Central memory CD4-positive, alpha-beta T cell (primary cell): ENCODE measurements around the gene LDLRAP1.

Experiments used
- DNase-seq: peaks from one replicate; pipeline ENCODE4 v3.0.0; 2022

The LDLRAP1 gene

GRCh38 chr1:25544243-25544764 is 898 bp downstream of the LDLRAP1 start:
- no peak for DNase-seq

DNA sequence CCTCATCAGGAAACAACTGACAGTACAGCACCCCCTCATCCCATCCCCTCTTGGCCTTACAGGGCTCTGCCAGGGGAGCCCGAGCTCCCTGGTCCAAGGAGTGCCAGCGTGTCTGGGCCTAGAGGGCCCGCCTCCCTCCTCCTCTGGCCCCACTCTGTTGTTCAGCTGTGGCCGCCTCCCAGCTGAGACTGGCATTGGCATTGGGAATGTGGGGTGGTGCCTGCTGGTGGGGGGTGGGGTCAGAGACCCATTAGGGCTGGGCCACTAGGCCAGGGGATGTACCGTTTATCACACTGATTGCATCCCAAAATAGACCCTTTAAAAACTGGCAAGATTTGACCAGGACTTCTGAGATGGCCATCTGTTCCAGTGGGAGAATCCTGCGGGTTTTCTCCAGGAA is 1.4 kb downstream of the LDLRAP1 start:
- no peak for DNase-seq

GRCh38 chr1:25545767-25546166 is 2.4 kb downstream of the LDLRAP1 start:
- DNase-seq = no peak

DNA sequence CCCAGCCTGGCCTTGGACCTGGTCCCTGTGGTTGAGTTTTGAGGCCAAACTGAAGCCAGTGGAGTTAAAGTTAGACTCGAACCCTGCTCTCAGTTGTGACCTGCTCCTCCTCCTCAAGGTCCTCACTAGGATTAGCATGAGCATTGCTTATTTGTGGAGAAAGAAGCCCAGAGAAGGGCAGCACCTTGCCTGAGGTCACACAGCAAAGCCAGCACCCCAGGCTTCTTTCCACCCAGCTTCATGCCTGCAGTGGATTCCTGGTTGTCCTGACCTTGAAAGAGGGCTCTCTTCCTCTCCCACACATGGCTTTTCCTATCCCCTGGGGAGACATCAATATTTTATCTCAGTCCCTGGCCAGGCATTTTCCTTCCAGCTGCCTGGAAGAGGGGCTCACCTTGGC is 2.8 kb downstream of the LDLRAP1 start:
- no peak for DNase-seq

DNA sequence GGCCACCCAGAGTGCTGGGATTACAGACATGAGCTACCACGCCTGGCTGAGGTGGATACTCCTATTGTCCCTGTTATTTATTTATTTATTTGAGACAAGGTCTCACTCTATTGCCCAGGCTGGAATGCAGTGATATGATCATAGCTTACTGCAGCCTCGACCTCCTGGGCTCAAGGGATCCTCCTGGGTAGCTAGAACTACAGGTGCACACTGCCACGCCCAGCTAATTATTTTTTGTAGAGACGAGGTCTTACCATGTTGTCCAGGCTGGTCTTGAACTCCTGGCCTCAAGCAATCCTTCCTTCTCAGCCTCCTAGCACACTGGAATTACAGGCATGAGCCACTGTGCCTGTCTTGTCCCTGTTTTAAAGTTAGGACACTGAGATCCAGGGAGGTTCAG is 5.2 kb downstream of the LDLRAP1 start:
- DNase-seq = no peak

- DNase-seq = peak; percentile 78
Observed at GRCh38 chr1:25549273-25550154, 6.1 kb downstream of the LDLRAP1 start.

DNA sequence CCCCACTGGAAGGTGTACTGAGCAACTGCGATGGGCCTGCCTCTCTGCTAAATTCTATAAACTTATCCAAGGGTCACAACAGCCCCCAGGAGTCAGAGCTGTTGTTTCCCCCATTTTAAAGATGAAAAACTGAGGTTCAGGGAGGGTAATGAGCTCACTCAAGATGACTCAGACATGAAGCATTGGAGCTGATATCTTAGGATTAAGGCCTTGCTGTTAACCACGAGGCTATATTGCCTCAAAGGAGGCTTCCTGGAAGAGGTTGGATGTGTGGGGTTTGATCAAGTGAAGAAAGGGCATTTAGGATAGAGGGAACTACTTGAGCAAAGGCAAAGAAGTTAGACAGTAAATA is 6.7 kb downstream of the LDLRAP1 start:
- no peak for DNase-seq

- no peak for DNase-seq
Observed at GRCh38 chr1:25550683-25551310, 7.4 kb downstream of the LDLRAP1 start.

DNA sequence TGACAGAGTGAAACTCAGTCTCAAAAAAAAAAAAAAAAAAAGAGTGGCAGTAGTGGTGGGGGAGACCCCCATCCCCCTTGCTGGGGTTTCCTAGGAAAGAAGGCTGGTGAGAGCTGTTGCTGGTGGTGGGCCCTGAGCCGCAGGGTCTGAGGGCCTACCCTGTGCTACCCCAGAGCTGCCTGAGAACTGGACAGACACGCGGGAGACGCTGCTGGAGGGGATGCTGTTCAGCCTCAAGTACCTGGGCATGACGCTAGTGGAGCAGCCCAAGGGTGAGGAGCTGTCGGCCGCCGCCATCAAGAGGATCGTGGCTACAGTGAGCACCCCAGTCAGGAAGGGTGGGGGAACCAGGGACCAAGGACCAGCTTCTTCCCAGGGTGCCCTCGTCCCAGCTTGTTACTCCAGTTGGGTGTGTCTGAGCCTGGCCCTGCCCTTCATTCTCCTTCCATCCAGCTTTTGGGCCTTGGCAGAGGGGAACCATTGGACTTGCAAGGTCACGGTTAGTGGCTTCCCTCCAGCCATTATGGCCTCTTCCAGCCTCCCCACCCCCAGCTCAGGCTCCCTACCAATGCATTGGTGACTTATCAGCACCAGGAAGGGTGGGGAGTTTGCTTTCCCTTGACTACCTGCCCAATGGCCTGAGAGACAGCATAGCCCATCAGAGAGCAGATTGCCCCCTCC is 10.5 kb downstream of the LDLRAP1 start:
- DNase-seq = no peak

- DNase-seq = no peak
Observed at GRCh38 chr1:25554430-25554780, 11.0 kb downstream of the LDLRAP1 start.

- DNase-seq = no peak
Observed at GRCh38 chr1:25554886-25555752, 11.7 kb downstream of the LDLRAP1 start.

DNA sequence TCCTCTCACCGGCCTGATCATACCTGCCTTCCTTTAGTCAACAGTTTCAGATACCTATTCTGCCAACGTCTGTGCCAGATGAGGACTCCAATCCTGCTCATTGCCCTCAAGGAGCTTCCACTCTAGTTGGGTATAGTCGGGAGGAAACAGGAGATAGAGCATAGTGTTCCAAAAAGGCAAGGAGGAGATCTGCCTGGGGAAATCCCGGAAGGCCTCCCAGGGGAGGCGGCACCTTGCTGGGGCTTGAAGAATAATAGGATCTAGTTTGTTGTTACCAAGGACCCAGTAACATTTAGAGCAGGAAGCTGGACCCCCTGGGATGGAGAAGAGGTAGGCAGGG is 12.3 kb downstream of the LDLRAP1 start:
- no peak for DNase-seq

- no peak for DNase-seq
Observed at GRCh38 chr1:25556132-25556670, 12.8 kb downstream of the LDLRAP1 start.

- DNase-seq = peak; percentile 55
Observed at GRCh38 chr1:25556791-25557476, 13.5 kb downstream of the LDLRAP1 start.

DNA sequence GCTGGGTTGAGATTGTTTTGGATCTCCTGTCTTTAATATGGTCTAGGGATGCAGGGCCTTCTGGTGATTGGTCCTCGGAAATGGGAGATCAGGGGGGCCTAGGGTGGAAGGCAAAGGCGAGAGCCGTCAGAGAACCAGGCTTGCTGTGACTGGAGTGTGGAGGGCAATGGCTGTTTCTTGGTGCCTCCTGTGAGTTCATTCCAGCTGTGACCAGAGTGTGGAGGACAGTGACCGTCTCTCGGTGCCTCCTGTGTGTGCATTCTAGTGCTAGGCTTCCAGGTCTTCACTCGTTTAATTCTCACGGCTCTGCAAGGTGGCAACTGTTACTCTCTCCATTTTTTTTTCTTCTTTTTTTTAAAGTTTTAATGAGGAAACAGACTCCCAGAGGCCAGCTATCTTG is 14.1 kb downstream of the LDLRAP1 start:
- no peak for DNase-seq

DNA sequence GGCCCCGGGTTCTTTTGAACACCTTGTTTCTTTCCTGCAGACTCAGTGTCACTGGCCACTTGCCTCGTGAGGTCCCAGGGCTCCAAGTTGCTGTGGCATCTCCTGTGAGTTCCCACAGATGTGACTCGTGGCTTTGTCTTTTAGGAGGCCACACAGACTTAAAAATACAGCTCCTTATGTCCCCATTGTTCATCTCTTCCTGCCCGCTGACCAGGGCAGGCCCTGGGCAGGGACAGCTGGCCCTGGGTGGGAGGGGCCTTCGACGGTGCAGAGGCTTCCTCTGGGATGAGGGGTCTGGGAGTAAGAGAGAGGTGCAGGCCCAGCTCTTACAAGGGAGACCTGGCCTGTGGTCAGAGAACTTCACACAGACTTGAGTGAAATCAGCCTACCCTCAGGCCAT is 15.6 kb downstream of the LDLRAP1 start:
- no peak for DNase-seq

DNA sequence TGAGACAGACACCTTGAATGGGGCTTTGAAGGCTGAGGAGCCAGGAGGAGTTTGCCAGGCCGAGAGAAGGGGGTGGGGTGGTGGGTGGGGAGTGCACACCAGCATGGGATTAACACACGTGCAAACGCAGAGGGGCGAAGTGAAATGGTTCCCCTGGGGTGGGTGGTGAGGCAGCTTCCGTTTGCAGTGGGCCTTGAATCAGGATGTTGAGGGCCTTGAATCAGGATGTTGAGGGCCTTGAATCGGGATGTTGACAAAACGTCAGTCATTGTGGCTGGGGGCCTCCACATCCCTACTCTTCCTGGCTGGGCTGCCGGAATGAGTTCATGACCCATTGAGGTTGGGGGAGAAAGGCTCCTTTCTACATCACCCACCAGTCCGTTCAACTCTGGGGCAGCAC is 16.6 kb downstream of the LDLRAP1 start:
- DNase-seq = no peak

DNA sequence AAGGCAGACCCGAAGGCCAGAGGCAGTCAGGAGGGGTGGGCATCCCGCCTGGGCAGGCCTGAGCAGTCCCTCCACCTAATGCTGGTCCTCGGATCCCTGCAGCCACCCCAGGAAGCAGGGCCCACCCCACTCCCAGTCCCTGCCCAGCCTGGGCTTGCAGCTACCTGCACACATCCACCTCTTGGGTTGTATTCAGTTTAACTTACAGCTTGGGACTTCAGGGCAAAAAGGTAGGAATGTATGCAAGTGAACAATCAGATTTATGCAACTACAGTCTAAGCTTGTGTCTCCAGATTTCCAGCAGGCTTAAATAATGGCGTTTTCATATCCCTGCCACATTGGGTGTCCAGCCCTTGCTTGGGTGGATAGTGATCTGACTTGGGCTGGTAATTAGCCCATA is 17.4 kb downstream of the LDLRAP1 start:
- DNase-seq = no peak

DNA sequence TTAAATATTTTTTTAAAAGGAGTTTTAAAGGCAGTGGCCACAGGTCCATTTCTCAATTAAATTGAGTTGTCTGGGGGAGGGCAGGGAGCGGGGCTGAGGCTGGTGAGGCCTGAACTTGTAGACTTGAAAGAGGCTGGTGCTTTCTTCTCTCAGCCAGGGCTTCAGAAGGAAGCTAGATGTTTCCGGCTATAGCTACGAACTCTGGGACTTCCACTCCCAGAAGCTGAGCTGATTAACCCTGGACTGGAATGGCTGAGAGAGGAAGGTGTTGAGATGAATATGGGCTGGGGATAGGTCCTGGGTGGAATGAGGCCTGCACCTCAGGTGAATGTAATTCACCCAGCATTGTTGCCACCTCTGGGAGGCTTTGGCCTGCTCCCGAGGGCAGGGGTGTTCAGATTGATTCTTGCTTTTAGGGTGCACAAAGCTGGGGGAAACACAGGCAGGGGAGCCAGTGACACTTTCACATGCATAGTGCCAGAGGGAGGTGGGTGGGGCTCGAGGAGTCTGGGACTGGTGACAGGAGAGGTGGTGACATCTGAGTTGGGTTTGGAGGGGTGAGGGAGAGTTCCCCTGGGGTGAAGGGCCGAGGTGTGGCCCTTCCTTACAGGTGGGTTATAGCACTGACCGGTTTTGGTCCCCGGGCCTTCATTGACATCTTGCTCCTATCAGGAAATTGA is 18.2 kb downstream of the LDLRAP1 start:
- DNase-seq = peak; percentile 17

- peak; percentile 92 for DNase-seq
Observed at GRCh38 chr1:25562101-25562927, 18.9 kb downstream of the LDLRAP1 start.

DNA sequence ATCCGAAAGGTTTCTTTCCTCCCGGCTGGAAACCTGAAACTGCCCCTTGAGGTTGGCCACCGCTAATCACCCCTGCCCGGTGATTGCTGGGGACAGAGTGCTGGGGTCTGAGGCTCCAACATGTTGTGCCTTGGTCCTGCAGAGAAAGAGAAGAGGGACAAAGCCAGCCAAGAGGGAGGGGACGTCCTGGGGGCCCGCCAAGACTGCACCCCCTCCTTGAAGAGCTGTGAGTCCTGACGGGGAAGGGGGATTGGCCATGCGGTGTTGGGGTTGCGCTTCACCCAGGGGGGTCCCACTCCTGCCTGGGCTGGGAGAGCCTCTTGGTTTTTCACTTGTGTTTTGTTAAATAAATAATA is 19.5 kb downstream of the LDLRAP1 start:
- no peak for DNase-seq
